PFSK-1 (cell line): ENCODE data around the gene MYLIP.

Experiments used
- POLR2AphosphoS5 ChIP-seq: IDR thresholded peaks from 2 replicates; pipeline ENCODE4 v1.6.1; 2012; ENCODE audit warnings: low read depth, mild to moderate bottlenecking, control low read depth, low read length, moderate library complexity
- REST ChIP-seq, 2 experiments: IDR thresholded peaks; 2 replicates each; pipeline versions ENCODE4 v1.6.1 to v1.8.0; 2011 to 2012; ENCODE audit warnings: low read depth in 2 of 2, low read length in 2 of 2, control low read depth in 1 of 2, inconsistent platforms in 1 of 2, mild to moderate bottlenecking in 1 of 2, moderate library complexity in 1 of 2; ENCODE audit not compliant: insufficient read depth in 1 of 2
- SIN3A ChIP-seq: IDR thresholded peaks from 2 replicates; pipeline ENCODE4 v1.6.1; 2012; ENCODE audit warnings: mild to moderate bottlenecking, low read length, moderate library complexity, borderline replicate concordance; ENCODE audit not compliant: insufficient read depth

GRCh38 chr6:16184129-16184528 is 55.2 kb downstream of the MYLIP start:
- TF ChIP-seq REST (IDR thresholded peaks at IDR 0.05; ENCODE audit: insufficient read depth in 1 of 2, low read depth in 2 of 2, low read length in 2 of 2) = no peak
- no peak for TF ChIP-seq POLR2AphosphoS5
- no peak for TF ChIP-seq SIN3A
